T-helper 2 cell treated with Interferon-gamma antibody and Interleukin-4, amounts not matched to agents 5 μg/mL and 100 μg/mL, for 36 hours (primary cell): Measurements from ENCODE around the gene ACAP1.

Source experiments
- DNase-seq: peaks from one replicate; pipeline ENCODE4 v3.0.0; 2021; ENCODE audit warnings: low spot score
- H3K27ac Mint-ChIP-seq: one replicate; pipeline ENCODE4 v1.8.0; 2021; ENCODE audit warnings: mild to moderate bottlenecking, mixed read lengths
- H3K27me3 Mint-ChIP-seq: one replicate; pipeline ENCODE4 v1.8.0; 2021; ENCODE audit warnings: low read depth, mixed read lengths
- H3K36me3 Mint-ChIP-seq: one replicate; pipeline ENCODE4 v1.8.0; 2021; ENCODE audit warnings: low read depth, mixed read lengths
- H3K4me1 Mint-ChIP-seq: one replicate; pipeline ENCODE4 v1.8.0; 2021; ENCODE audit warnings: low read depth, mixed read lengths
- H3K4me3 Mint-ChIP-seq: one replicate; pipeline ENCODE4 v1.8.0; 2022; ENCODE audit warnings: mild to moderate bottlenecking, moderate library complexity, mixed read lengths
- H3K9me3 Mint-ChIP-seq: one replicate; pipeline ENCODE4 v1.8.0; 2021; ENCODE audit warnings: mixed read lengths

Gene ACAP1

DNA sequence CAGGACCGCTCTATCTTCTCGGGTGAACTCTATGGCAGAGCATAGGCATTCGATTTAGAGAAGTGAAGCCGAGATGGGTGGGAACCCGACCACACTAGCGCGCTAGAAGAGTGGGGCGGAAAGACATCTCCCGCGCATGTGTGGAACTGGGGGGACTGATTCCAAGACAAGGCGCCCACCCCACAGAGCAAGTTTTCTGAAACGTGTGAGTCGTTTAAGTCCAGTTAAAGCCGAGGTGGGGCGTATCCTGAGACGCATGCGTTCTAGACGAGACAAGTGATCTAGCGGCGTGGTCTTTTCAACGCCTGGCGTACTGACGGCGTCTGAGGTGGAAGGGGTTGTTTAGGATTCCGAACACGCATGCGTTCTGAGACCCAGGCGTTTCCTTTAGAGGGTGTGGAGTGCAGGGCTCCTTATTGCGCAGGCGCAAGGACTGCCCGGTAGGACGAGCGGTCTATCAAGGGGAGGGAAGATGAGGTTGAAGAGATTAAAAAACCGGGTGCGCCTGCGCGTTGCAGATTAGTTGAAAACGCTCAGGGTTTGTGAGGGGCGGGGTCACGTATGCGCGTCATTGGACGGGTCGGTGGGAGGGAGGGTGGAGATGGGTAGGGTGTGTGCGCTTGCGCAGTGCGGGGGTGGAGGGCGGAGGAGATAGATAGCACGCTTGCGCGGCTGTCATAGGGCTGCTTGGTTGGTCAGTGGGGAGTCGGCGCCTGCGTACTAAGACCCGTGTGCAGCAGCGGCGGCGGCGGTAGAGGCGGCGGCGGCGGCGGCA is 29.2 kb upstream of the ACAP1 start, which contains the start of gene EIF5A:
EIF5A (plus strand) TSS at position 718 of the 775 bp plus-strand sequence. CDS start 2,008 bp downstream, outside the sequence.
- Mint-ChIP-seq H3K9me3 (no peaks in the 10 kb centered on the region), H3K4me3 (peak within 1 kb of the TSS; percentile 88), H3K36me3 (peaks cover 36% of the 10 kb centered on the region), H3K27me3 (peaks cover 3% of the 10 kb centered on the region), H3K4me1 (peaks cover 33% of the 10 kb centered on the region), H3K27ac (peak within 1 kb of the TSS; percentile 97)
- DNase-seq: peak; percentile 99

DNA sequence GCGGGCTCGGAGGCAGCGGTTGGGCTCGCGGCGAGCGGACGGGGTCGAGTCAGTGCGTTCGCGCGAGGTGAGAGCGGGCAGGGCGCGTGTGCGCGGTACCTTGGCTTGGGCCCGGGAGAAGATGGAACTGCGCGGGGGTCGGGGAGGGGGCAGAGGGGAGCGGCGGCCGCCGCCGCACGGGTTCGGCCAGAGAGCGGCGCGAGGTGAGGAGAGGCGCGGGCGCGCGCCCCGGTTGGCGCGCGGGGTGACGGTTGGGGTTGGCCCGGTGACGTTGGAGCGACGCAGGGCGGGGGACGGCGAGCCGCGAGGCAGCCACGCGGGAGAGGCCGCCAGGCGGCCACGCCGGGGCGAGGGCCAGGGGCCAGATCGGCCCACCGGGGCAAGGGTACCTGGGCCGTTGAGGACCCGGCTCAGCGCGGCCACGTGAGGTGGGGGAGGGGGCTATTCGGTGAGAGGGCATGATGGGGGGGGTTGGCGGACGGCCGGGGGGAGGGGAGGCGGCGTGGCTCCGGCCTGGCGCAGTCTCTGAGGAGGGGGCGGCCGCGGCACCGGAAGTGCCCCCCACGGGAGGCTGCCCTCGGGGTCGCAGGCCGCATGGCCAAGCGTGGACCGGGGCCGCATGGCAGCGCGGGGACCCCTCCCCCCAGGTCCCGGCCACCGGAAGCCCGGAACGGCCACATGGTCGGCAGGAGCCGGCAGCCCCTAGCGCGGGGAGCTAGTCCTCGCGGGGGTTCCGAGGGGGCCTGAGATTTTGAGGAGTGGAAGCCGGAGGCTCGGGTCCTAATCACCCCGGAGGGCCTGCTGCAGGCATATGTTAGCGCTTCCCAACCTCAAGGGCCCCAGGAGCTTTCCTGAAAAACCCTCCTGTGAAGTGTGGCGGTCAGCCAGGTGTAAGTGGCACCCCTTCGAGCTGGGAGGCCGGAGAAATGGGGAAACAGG is 28.4 kb upstream of the ACAP1 start:
- Mint-ChIP-seq H3K36me3 (peaks cover 45% of the 10 kb centered on the region), H3K27me3 (peaks cover 3% of the 10 kb centered on the region), H3K9me3 (no peaks in the 10 kb centered on the region), H3K4me1 (peaks cover 34% of the 10 kb centered on the region), H3K4me3 (peak overlapping the region; percentile 88), H3K27ac (peak overlapping the region; percentile 97)
- DNase-seq: no peak

DNA sequence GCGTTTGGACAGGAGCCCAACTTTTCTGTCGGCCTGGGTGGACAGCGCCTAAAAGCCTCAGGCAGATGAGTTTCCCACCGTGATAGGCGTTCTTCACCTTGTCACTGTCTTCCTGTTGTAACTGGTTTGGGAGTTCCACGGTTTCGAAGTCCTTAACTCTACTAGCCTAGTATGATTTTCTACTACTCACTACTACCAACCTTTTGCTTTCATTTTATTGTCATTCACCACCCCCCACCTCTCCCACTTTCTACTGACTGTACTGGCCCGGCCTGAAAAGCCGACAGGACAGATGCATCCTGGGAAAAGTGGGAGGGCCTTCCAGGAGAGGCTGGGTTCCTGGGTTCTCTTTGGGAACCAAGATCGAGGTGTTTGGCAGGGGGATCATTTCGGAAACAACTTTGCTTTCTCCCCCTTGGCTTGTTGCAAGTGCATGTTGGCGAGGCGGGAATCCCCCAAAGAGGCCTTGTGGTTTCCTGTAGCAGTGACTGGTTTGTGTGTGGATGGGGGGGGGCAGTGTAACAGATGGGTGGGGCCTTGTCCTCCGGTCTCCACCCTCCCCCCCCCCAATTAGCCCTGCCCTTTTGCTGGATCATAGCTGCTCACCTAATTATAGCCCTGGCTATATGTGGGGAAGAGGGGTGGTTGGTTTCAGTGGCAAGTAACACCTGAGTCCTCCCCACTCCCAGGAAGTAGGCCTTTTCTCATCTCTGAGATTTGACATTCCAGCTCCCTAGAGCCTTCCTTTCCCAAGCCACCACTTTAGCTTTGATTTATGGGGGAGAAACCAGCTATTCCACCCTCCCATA is 27.5 kb upstream of the ACAP1 start:
- Mint-ChIP-seq H3K27me3 (peaks cover 3% of the 10 kb centered on the region), H3K9me3 (no peaks in the 10 kb centered on the region), H3K27ac (peak overlapping the region; percentile 95), H3K4me3 (peak overlapping the region; percentile 88), H3K4me1 (peaks cover 42% of the 10 kb centered on the region), H3K36me3 (peaks cover 53% of the 10 kb centered on the region)
- DNase-seq: peak; percentile 82

GRCh38 chr17:7309628-7310027 is 26.7 kb upstream of the ACAP1 start:
- H3K4me1 Mint-ChIP-seq: peaks cover 49% of the 10 kb centered on the region
- peaks cover 61% of the 10 kb centered on the region for H3K36me3 Mint-ChIP-seq
- H3K9me3 Mint-ChIP-seq: no peaks in the 10 kb centered on the region
- no peak for DNase-seq
- peak overlapping the region; percentile 95 for H3K27ac Mint-ChIP-seq
- peaks cover 3% of the 10 kb centered on the region for H3K27me3 Mint-ChIP-seq
- H3K4me3 Mint-ChIP-seq: peak overlapping the region; percentile 88

- H3K27ac Mint-ChIP-seq: peak overlapping the region; percentile 95
Measured at GRCh38 chr17:7311110-7311705, 25.1 kb upstream of the ACAP1 start.

GRCh38 chr17:7312432-7313087 is 23.8 kb upstream of the ACAP1 start:
- peaks cover 66% of the 10 kb centered on the region for H3K36me3 Mint-ChIP-seq
- no peak overlapping the region for H3K4me3 Mint-ChIP-seq
- H3K4me1 Mint-ChIP-seq: peaks cover 40% of the 10 kb centered on the region
- no peaks in the 10 kb centered on the region for H3K27me3 Mint-ChIP-seq
- H3K27ac Mint-ChIP-seq: peak overlapping the region; percentile 72
- H3K9me3 Mint-ChIP-seq: no peaks in the 10 kb centered on the region
- no peak for DNase-seq

More at GRCh38 chr17:7311110-7311705, 25.1 kb upstream of the ACAP1 start:
- peaks cover 62% of the 10 kb centered on the region for H3K36me3 Mint-ChIP-seq
- peaks cover 49% of the 10 kb centered on the region for H3K4me1 Mint-ChIP-seq
- no peak for DNase-seq
- peak overlapping the region; percentile 88 for H3K4me3 Mint-ChIP-seq
- H3K27me3 Mint-ChIP-seq: peaks cover 3% of the 10 kb centered on the region
- H3K9me3 Mint-ChIP-seq: no peaks in the 10 kb centered on the region

DNA sequence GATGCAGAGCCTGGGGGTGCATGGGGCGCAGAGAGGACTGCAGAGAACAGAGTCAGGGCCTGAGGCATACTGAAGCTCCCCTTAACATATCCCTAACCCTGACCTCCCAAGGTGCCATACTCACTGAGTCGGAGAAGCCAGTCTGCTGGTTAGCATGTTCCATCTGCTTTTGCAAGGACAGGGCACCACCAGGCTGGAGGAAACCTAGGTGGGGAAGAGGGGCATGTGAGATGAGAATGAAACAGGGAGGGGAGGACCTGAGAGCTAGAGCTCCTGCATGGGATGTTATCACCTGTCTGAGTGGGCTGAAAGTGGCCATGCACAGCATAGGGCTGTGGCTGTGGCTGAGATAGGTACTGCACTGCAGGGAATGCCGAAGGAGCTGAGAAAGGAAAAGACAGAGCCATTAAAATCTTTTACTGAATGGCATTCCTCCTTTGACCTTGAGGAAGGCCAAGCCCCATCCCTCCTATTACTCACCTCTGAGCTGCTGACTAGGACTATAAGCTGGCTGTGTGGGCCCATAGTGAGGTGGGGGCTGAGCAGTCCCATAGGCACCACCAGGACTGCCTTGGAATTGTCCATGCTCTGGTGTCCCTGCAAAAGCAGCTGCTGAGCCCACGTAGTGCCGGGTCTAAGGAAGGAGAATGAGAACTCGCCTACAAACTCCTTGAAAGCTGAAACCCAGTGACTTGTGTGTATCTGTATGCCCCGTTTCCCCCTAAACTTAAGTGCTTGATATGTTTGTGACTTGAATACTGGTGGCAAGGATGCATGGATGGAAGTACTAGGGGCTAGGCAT is 23.0 kb upstream of the ACAP1 start:
- no peak for DNase-seq

DNA sequence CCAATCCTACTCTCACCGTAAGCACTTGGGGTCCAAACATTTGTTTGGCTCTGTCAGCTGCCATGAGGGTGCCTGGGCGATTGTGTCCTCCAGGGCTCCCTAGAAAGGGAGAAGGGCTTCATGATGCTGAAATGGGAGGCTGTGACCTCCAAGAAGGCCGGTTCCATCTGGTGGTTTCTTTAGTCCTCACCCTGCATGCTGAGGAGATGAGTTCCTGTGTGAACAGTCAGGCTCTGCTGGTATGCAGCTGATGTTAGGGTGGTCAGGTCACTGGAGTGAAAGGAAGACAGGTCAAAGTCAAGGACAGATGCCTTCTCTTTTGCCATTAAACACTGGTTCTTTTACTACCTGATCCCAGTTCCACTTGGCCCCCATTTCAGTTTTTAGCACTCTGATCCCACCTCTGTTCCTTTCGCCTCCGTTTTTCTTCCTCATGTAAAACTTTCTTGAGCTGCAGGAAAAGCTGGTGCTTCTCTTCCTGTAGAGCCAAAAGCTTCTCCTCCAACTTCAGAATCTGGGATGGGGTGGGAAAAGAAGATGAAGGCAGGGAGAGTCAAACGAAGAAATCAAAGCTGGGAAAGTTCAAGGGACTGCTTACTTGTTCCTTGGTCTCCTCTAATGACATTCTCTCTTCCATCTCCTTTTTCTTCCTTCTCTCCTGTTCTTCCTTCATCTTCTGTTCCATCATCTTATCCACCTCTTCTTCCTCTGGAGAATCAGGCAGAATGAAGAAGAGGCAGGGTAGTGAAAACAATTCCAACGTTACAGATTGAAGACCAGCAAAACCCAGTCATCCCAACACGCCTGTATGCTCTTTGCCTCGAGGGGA is 22.2 kb upstream of the ACAP1 start:
- H3K27ac Mint-ChIP-seq: peak overlapping the region; percentile 82
- no peak for DNase-seq
- H3K27me3 Mint-ChIP-seq: no peaks in the 10 kb centered on the region
- peaks cover 66% of the 10 kb centered on the region for H3K36me3 Mint-ChIP-seq
- H3K9me3 Mint-ChIP-seq: no peaks in the 10 kb centered on the region
- peak overlapping the region; percentile 89 for H3K4me3 Mint-ChIP-seq
- peaks cover 40% of the 10 kb centered on the region for H3K4me1 Mint-ChIP-seq

More for the DNA sequence above, 23.0 kb upstream of the ACAP1 start:
- H3K36me3 Mint-ChIP-seq: peaks cover 69% of the 10 kb centered on the region
- peak overlapping the region; percentile 14 for H3K4me3 Mint-ChIP-seq
- H3K27ac Mint-ChIP-seq: peak overlapping the region; percentile 82
- no peaks in the 10 kb centered on the region for H3K27me3 Mint-ChIP-seq
- H3K4me1 Mint-ChIP-seq: peaks cover 40% of the 10 kb centered on the region
- H3K9me3 Mint-ChIP-seq: no peaks in the 10 kb centered on the region

- peak; percentile 93 for DNase-seq
- Mint-ChIP-seq H3K36me3 (peaks cover 58% of the 10 kb centered on the region), H3K4me3 (peak within 1 kb of the TSS; percentile 89), H3K9me3 (no peaks in the 10 kb centered on the region), H3K4me1 (peaks cover 34% of the 10 kb centered on the region), H3K27ac (peak within 1 kb of the TSS; percentile 88), H3K27me3 (no peaks in the 10 kb centered on the region)
Measured at GRCh38 chr17:7314719-7315569, 21.4 kb upstream of the ACAP1 start, which contains the start of gene GPS2. Gene GPS2 (minus strand): TSS chr17:7315360. CDS start chr17:7315052, 308 bp downstream.

DNA sequence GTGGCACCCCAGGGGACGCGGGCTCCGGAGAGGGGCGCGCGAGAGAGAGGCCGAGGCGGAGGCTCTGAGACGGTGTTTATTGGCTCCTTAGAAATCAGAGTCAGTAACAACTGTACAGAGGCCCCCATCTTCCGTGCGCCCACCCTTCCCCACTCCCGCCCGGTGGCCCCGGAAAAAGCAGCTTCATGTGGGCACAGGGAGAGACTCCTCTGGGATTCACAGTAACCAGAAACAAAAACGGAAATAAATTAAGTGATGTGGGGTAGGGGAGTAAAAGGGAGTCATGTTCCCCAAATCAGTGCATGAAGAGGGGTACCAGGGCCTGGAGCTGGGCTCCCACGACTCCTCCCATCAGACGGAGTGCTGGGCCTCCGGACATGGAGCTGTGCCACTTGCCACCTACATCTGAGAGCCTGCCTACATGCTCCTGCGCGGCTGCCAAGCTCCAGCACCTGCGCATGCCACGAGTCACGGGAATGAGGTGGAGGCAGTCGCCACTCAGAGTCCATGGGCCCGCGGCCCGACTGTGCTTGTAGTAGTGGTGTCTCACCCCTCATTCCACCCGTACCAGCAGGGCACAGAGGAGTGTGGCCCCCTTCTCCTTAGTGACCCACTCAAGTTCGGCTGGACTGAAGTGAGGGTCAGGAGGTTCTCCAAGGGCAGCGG is 20.6 kb upstream of the ACAP1 start:
- Mint-ChIP-seq H3K27ac (peak overlapping the region; percentile 88), H3K4me3 (peak overlapping the region; percentile 87), H3K27me3 (no peaks in the 10 kb centered on the region), H3K4me1 (peaks cover 26% of the 10 kb centered on the region), H3K9me3 (no peaks in the 10 kb centered on the region), H3K36me3 (peaks cover 50% of the 10 kb centered on the region)
- no peak for DNase-seq
